Kidney (tissue), 14 donors: ENCODE results near the gene TMEM181. TPM values are rescaled to one million over a fixed set of nuclear protein-coding genes. Genes with fewer than 3 reads are reported as not detected.
A peak's percentile ranks its signal among the peaks of the same experiment; 100 is the strongest.

ENCODE experiments used
- DNase-seq, 5 donors: peaks; one replicate each; pipeline ENCODE4 v3.0.0-alpha.2; 2013 to 2020
- FAIRE-seq: peaks from 2 replicates; lab custom pipeline; 2012; peaks lifted over from hg19 to GRCh38; lab: Jason Lieb, UNC
- H3K27ac ChIP-seq, 2 donors: one replicate each; pipeline ENCODE4 v1.7.0; 2013; ENCODE audit warnings: low read depth in 2 of 2, low read length in 2 of 2, inconsistent platforms in 1 of 2
- H3K27me3 ChIP-seq: one replicate; pipeline ENCODE4 v1.7.1; 2013; ENCODE audit warnings: low read length, inconsistent platforms; ENCODE audit not compliant: control insufficient read depth, insufficient read depth
- H3K36me3 ChIP-seq, 3 donors: one replicate each; pipeline versions ENCODE4 v1.7.0 to v1.7.1; 2013; ENCODE audit warnings: low read length in 3 of 3, control low read depth in 1 of 3, inconsistent platforms in 1 of 3; ENCODE audit not compliant: insufficient read depth in 3 of 3, control insufficient read depth in 2 of 3
- H3K4me1 ChIP-seq, 3 donors: one replicate each; pipeline versions ENCODE4 v1.7.0 to v1.7.1; 2013; ENCODE audit warnings: low read length in 3 of 3, inconsistent platforms in 1 of 3, low read depth in 1 of 3; ENCODE audit not compliant: control insufficient read depth in 2 of 3, insufficient read depth in 2 of 3
- H3K4me3 ChIP-seq, 3 donors: one replicate each; pipeline versions ENCODE4 v1.7.0 to v1.8.1; 2013; ENCODE audit warnings: low read length in 3 of 3, control low read depth in 1 of 3, inconsistent platforms in 1 of 3
- H3K9ac ChIP-seq, 3 donors: one replicate each; pipeline versions ENCODE4 v1.7.0 to v1.7.1; 2013; ENCODE audit warnings: low read length in 3 of 3, control low read depth in 1 of 3, inconsistent platforms in 1 of 3
- H3K9me3 ChIP-seq, 3 donors: one replicate each; pipeline versions ENCODE4 v1.7.0 to v1.7.1; 2013; ENCODE audit warnings: low read length in 3 of 3, control low read depth in 1 of 3, inconsistent platforms in 1 of 3; ENCODE audit not compliant: control insufficient read depth in 2 of 3, insufficient read depth in 1 of 3
- CTCF ChIP-seq: IDR thresholded peaks from 3 replicates; pipeline ENCODE4 v1.5.1; 2012; ENCODE audit warnings: mild to moderate bottlenecking, moderate library complexity, borderline replicate concordance; ENCODE audit not compliant: insufficient read depth; ENCODE audit errors: extremely low read depth
- intact Hi-C: fragments of 100-400 bp; cut with DNase I; formaldehyde crosslinking; loops from one replicate; pipeline ENCODE4 v1.11.1; 2022
- polyA plus RNA-seq: library from polyadenylated mRNA; stranded (reverse); fragments of 350-450 nt; fragmentation: Illumina TruSeq; extraction: RNeasy Lipid Tissue Mini Kit (QIAGEN cat#74804); gene quantifications from one replicate; pipeline ENCODE4 v1.2.3, GENCODE V29; 2014; ENCODE audit warnings: low read depth, low replicate concordance; ENCODE audit not compliant: insufficient read depth
- total RNA-seq: library from RNA; stranded (reverse); fragmentation: NEBNext Ultra II Directional; extraction: Animal tissue kit (Norgen Biotek cat#: 25700); gene quantifications from one replicate; pipeline ENCODE4 v1.2.1, GENCODE V29; 2021
- donor health status: control.
- donor health status: control.
- donor health status: control.
- donor health status: control.
- donor health status: control.
- donor health status: DM: yes; HTN: yes; CAD: no.
- donor health status: Normal renal cell carcinoma (clear cell type).

TMEM181 gene
- total and polyA plus RNA-seq, 2 donors from 2014 or later = 6.9 to 19.9 TPM

GRCh38 chr6:158560836-158561320 is 987 bp downstream of the TMEM181 start:
- peak in 4 of 5 donors; percentile 26 to 74 (median 53) for DNase-seq
- peak overlapping the region; percentile 61 to 90 (median 68) for H3K4me3 ChIP-seq
- no peaks in the 10 kb centered on the region for H3K36me3 ChIP-seq
- intact Hi-C loops = no loop called here
- H3K9ac ChIP-seq = peak overlapping the region; percentile 34 to 36 (median 35)
- H3K4me1 ChIP-seq = peaks cover 3 to 12% (median 4%) of the 10 kb centered on the region in 3 donors
- H3K9me3 ChIP-seq = no peaks in the 10 kb centered on the region
- no peaks in the 10 kb centered on the region for H3K27me3 ChIP-seq
- H3K27ac ChIP-seq = no peak overlapping the region
- no peak for FAIRE-seq
- no peak for TF ChIP-seq CTCF

- no peaks in the 10 kb centered on the region for H3K36me3 ChIP-seq
- peaks cover 3 to 12% (median 4%) of the 10 kb centered on the region in 3 donors for H3K4me1 ChIP-seq
- intact Hi-C loops = no loop called here
- DNase-seq (peak in 1 of 5 donors; percentile 48), FAIRE-seq (no peak)
- TF ChIP-seq CTCF = no peak
- no peak overlapping the region for H3K27ac ChIP-seq
- H3K27me3 ChIP-seq = no peaks in the 10 kb centered on the region
- peak overlapping the region in 1 of 3 donors; percentile 34 for H3K9ac ChIP-seq
- H3K9me3 ChIP-seq = no peaks in the 10 kb centered on the region
- peak overlapping the region in 2 of 3 donors; percentile 68 to 90 for H3K4me3 ChIP-seq
Observed at GRCh38 chr6:158561321-158561884, 1.5 kb downstream of the TMEM181 start.

- FAIRE-seq (no peak), DNase-seq (peak in 1 of 5 donors; percentile 10)
- Histone ChIP-seq H3K4me3 (no peak overlapping the region), H3K4me1 (peaks cover 3 to 12% (median 4%) of the 10 kb centered on the region in 3 donors), H3K9me3 (no peaks in the 10 kb centered on the region), H3K27me3 (no peaks in the 10 kb centered on the region), H3K36me3 (no peaks in the 10 kb centered on the region), H3K9ac (no peak overlapping the region), H3K27ac (no peak overlapping the region)
- TF ChIP-seq CTCF = no peak
- intact Hi-C loops = no loop called here
Observed at GRCh38 chr6:158561938-158562337, 2.0 kb downstream of the TMEM181 start.
